GM23338 (cell line): ENCODE data around the gene ANAPC2. TPM values are rescaled to one million over a fixed set of nuclear protein-coding genes. Genes with fewer than 3 reads are reported as not detected.
A peak's percentile ranks its signal among the peaks of the same experiment; 100 is the strongest.

ENCODE experiments used
- ATAC-seq: fragments of 200-7000 bp; cut with Tn5 transposase; 3 replicates; pipeline ENCODE4 v1.9.1; 2020
- DNase-seq: peaks from one replicate; pipeline ENCODE4 v3.0.0-alpha.2; 2015; ENCODE audit warnings: low spot score
- H2AFZ ChIP-seq: fragments of 200-600 bp; sonication (generic); 2 replicates; pipeline ENCODE4 v1.8.0; 2016; ENCODE audit warnings: antibody characterized with exemption, mild to moderate bottlenecking, moderate library complexity
- H3F3A ChIP-seq: fragments of 200-600 bp; sonication (generic); replicated peaks from 2 replicates; pipeline ENCODE4 v1.8.0; 2017; ENCODE audit warnings: antibody characterized with exemption, mixed run types, low read depth
- H3K27ac ChIP-seq: fragments of 200-600 bp; sonication (generic); 2 replicates; pipeline ENCODE4 v1.6.1; 2016; ENCODE audit warnings: low read depth
- H3K27me3 ChIP-seq: fragments of 200-600 bp; sonication (generic); 2 replicates; pipeline ENCODE4 v1.8.0; 2016; ENCODE audit warnings: mild to moderate bottlenecking, mixed run types, moderate library complexity; ENCODE audit not compliant: insufficient read depth
- H3K36me3 ChIP-seq: fragments of 200-600 bp; sonication (generic); 2 replicates; pipeline ENCODE4 v1.8.0; 2016; ENCODE audit warnings: mild to moderate bottlenecking; ENCODE audit not compliant: insufficient read depth
- H3K4me1 ChIP-seq: fragments of 200-600 bp; sonication (generic); 2 replicates; pipeline ENCODE4 v1.8.0; 2016; ENCODE audit warnings: mild to moderate bottlenecking, moderate library complexity; ENCODE audit not compliant: insufficient read depth
- H3K4me2 ChIP-seq: fragments of 200-600 bp; sonication (generic); 2 replicates; pipeline ENCODE4 v1.7.1; 2017; ENCODE audit warnings: mixed run types
- H3K4me3 ChIP-seq: fragments of 200-600 bp; sonication (generic); 2 replicates; pipeline ENCODE4 v1.6.1; 2016; ENCODE audit warnings: mixed run types
- H3K79me2 ChIP-seq: fragments of 200-600 bp; sonication (generic); replicated peaks from 2 replicates; pipeline ENCODE4 v1.8.0; 2017; ENCODE audit warnings: mild to moderate bottlenecking; ENCODE audit not compliant: insufficient read depth
- H3K9me2 ChIP-seq: fragments of 200-600 bp; sonication (generic); 2 replicates; pipeline ENCODE4 v1.8.0; 2017; ENCODE audit not compliant: insufficient read depth
- H4K20me1 ChIP-seq: fragments of 200-600 bp; sonication (generic); replicated peaks from 2 replicates; pipeline ENCODE4 v1.8.0; 2017; ENCODE audit warnings: mild to moderate bottlenecking; ENCODE audit not compliant: insufficient read depth
- H3K27ac Mint-ChIP-seq: 2 replicates; pipeline ENCODE4 v1.8.0; 2020; ENCODE audit warnings: inconsistent platforms, mild to moderate bottlenecking, moderate library complexity, mixed read lengths
- H3K27me3 Mint-ChIP-seq: 3 replicates; pipeline ENCODE4 v1.8.0; 2022; ENCODE audit warnings: low read depth, mild to moderate bottlenecking, moderate library complexity, mixed read lengths, inconsistent platforms; ENCODE audit not compliant: insufficient read depth, poor library complexity
- H3K36me3 Mint-ChIP-seq: 3 replicates; pipeline ENCODE4 v1.8.0; 2021; ENCODE audit warnings: low read depth, mild to moderate bottlenecking, inconsistent platforms, moderate library complexity, mixed read lengths
- H3K4me1 Mint-ChIP-seq: 3 replicates; pipeline ENCODE4 v1.8.0; 2020; ENCODE audit warnings: mild to moderate bottlenecking, inconsistent platforms, mixed read lengths
- H3K4me3 Mint-ChIP-seq: 3 replicates; pipeline ENCODE4 v1.8.0; 2021; ENCODE audit warnings: moderate library complexity, mild to moderate bottlenecking, inconsistent platforms, mixed read lengths
- H3K9me3 Mint-ChIP-seq: 3 replicates; pipeline ENCODE4 v1.8.0; 2020; ENCODE audit warnings: moderate library complexity, mild to moderate bottlenecking, inconsistent platforms, mixed read lengths
- CREB1 ChIP-seq: fragments of 250-450 bp; sonication (Bioruptor Pico); IDR thresholded peaks from 2 replicates; pipeline ENCODE4 v1.5.0; 2020; ENCODE audit warnings: low read depth, mild to moderate bottlenecking, moderate library complexity
- CTCF ChIP-seq, 2 experiments: fragments of 200-600 bp in 1 of 2; sonication (generic) in 1 of 2; conservative IDR thresholded peaks; 2 replicates each; pipeline versions ENCODE4 v1.5.1 to v1.6.1; 2016 to 2017; ENCODE audit warnings: antibody characterized with exemption in 2 of 2, low read depth in 2 of 2, mild to moderate bottlenecking in 2 of 2, moderate library complexity in 1 of 2
- EZH2phosphoT487 ChIP-seq: fragments of 200-600 bp; sonication (generic); IDR thresholded peaks from one replicate; pipeline ENCODE4 v1.8.1; 2018; ENCODE audit warnings: antibody characterized with exemption; ENCODE audit not compliant: unreplicated experiment
- JUNB ChIP-seq: IDR thresholded peaks from one replicate; pipeline ENCODE4 v1.6.1; 2016; ENCODE audit warnings: antibody characterized with exemption; ENCODE audit not compliant: unreplicated experiment
- NANOG ChIP-seq: IDR thresholded peaks from 2 replicates; pipeline ENCODE4 v1.6.1; 2016; ENCODE audit warnings: antibody characterized with exemption, borderline replicate concordance
- POLR2AphosphoS5 ChIP-seq: IDR thresholded peaks from 2 replicates; pipeline ENCODE4 v1.6.1; 2016; ENCODE audit warnings: antibody characterized with exemption, low read depth
- REST ChIP-seq: IDR thresholded peaks from one replicate; pipeline ENCODE4 v1.6.1; 2018; ENCODE audit warnings: antibody characterized with exemption; ENCODE audit not compliant: unreplicated experiment
- STAT1 ChIP-seq: IDR thresholded peaks from one replicate; pipeline ENCODE4 v1.6.1; 2016; ENCODE audit warnings: antibody characterized with exemption; ENCODE audit not compliant: unreplicated experiment
- ZNF331 ChIP-seq: fragments of 250-450 bp; sonication (Bioruptor Pico); IDR thresholded peaks from 2 replicates; pipeline ENCODE4 v1.5.0; 2020; ENCODE audit warnings: low read depth, mild to moderate bottlenecking, moderate library complexity
- ZNF462 ChIP-seq: fragments of 250-450 bp; sonication (Bioruptor Pico); IDR thresholded peaks from 2 replicates; pipeline ENCODE4 v1.5.0; 2020; ENCODE audit warnings: mild to moderate bottlenecking, moderate library complexity
- polyA plus RNA-seq: library from polyadenylated mRNA; unstranded; fragments of >200 nt; fragmentation: Nextera tagmentation; extraction: Ambion mirVana; gene quantifications from 2 replicates; pipeline ENCODE4 v1.2.1, GENCODE V29; 2016
- total RNA-seq: library from RNA; depleted of rRNA; stranded (reverse); fragments of >200 nt; shearing (Covaris generic); gene quantifications from 2 replicates; pipeline ENCODE4 v1.2.3, GENCODE V29; 2014

The ANAPC2 gene
- total and polyA plus RNA-seq, 2 experiments from 2014 or later = 16.4 to 42.9 TPM

GRCh38 chr9:137176302-137177182, 11.8 kb downstream of the ANAPC2 start:
- H2AFZ ChIP-seq = no peak overlapping the region
- no peak overlapping the region for H3K4me3 Mint-ChIP-seq
- H3K4me1 ChIP-seq = no peaks in the 10 kb centered on the region
- TF ChIP-seq JUNB = no peak
- TF ChIP-seq CREB1 (CRISPR knock-in tag) = no peak
- TF ChIP-seq CTCF (conservative IDR thresholded peaks at IDR 0.05; ENCODE audit: low read depth in 2 of 2) = peak; percentile 43 to 58
- TF ChIP-seq POLR2AphosphoS5 = 0 out of 2 replicates have a peak, but pooled peaks have one; percentile 23
- TF ChIP-seq REST = no peak
- no peak for TF ChIP-seq STAT1
- TF ChIP-seq NANOG = no peak
- no peak for TF ChIP-seq EZH2phosphoT487
- no peak for TF ChIP-seq ZNF462 (CRISPR knock-in tag)
- no peak for TF ChIP-seq ZNF331 (CRISPR knock-in tag)
- H3K4me2 ChIP-seq = no peak overlapping the region
- H3K9me2 ChIP-seq = no peaks in the 10 kb centered on the region
- ATAC-seq = peak; percentile 67
- no peaks in the 10 kb centered on the region for H3K36me3 ChIP-seq
- peaks cover 8% of the 10 kb centered on the region for H3K27me3 Mint-ChIP-seq
- H3K79me2 ChIP-seq = no peaks in the 10 kb centered on the region
- H4K20me1 ChIP-seq = no peaks in the 10 kb centered on the region
- no peak overlapping the region for H3K27ac ChIP-seq
- peaks cover 1% of the 10 kb centered on the region; the same call in 1 of the 2 replicates for H3K27me3 ChIP-seq
- H3K9me3 Mint-ChIP-seq = no peaks in the 10 kb centered on the region
- peak; percentile 70 for DNase-seq
- no peaks in the 10 kb centered on the region; the same call in 1 of the 3 replicates for H3K4me1 Mint-ChIP-seq
- no peak overlapping the region for H3K4me3 ChIP-seq
- no peak overlapping the region for H3K27ac Mint-ChIP-seq
- H3K36me3 Mint-ChIP-seq = peaks cover 4% of the 10 kb centered on the region; the same call in 1 of the 3 replicates
- peaks cover 7% of the 10 kb centered on the region; the same call in 1 of the 2 replicates for H3F3A ChIP-seq
